Stimulated activated CD4-positive, alpha-beta T cell treated with anti-CD3 and anti-CD28 coated beads, Interleukin-15, amount 100 ng/mL, for 1 hour (primary cell): ENCODE measurements around the gene PLCB4.

Source experiments
- DNase-seq, 2 donors: peaks; one replicate each; pipeline ENCODE4 v3.0.0-alpha.2; 2020; ENCODE audit warnings: low read depth in 1 of 2, low spot score in 1 of 2

PLCB4 gene

GRCh38 chr20:9212735-9213134 is 143.8 kb downstream of the PLCB4 start:
- no peak for DNase-seq

- no peak for DNase-seq
Observed at GRCh38 chr20:9214685-9215084, 145.8 kb downstream of the PLCB4 start.

- DNase-seq: no peak
Observed at GRCh38 chr20:9215539-9215938, 146.7 kb downstream of the PLCB4 start.

GRCh38 chr20:9218531-9218961 is 149.7 kb downstream of the PLCB4 start:
- no peak for DNase-seq

GRCh38 chr20:9220874-9221547 is 152.1 kb downstream of the PLCB4 start:
- no peak for DNase-seq

GRCh38 chr20:9223296-9223695 is 154.4 kb downstream of the PLCB4 start:
- DNase-seq: no peak

- DNase-seq: no peak
Observed at GRCh38 chr20:9225879-9226278, 157.0 kb downstream of the PLCB4 start.

- DNase-seq: no peak
Observed at GRCh38 chr20:9227896-9228615, 159.2 kb downstream of the PLCB4 start.

- DNase-seq: no peak
Observed at GRCh38 chr20:9228774-9229450, 160.0 kb downstream of the PLCB4 start.

GRCh38 chr20:9230406-9230805 is 161.5 kb downstream of the PLCB4 start:
- DNase-seq: no peak

- DNase-seq: no peak
Observed at GRCh38 chr20:9233804-9234203, 164.9 kb downstream of the PLCB4 start.

GRCh38 chr20:9235518-9235917 is 166.6 kb downstream of the PLCB4 start:
- no peak for DNase-seq

GRCh38 chr20:9236458-9236857 is 167.6 kb downstream of the PLCB4 start:
- no peak for DNase-seq

GRCh38 chr20:9241232-9241692 is 172.4 kb downstream of the PLCB4 start:
- DNase-seq: no peak

- DNase-seq: no peak
Observed at GRCh38 chr20:9241721-9242427, 173.0 kb downstream of the PLCB4 start.

- DNase-seq: no peak
Observed at GRCh38 chr20:9243986-9244385, 175.1 kb downstream of the PLCB4 start.

GRCh38 chr20:9244811-9245210 is 175.9 kb downstream of the PLCB4 start:
- DNase-seq: no peak

- no peak for DNase-seq
Observed at GRCh38 chr20:9246731-9247130, 177.8 kb downstream of the PLCB4 start.

GRCh38 chr20:9250511-9250910 is 181.6 kb downstream of the PLCB4 start:
- no peak for DNase-seq

GRCh38 chr20:9253006-9253539 is 184.2 kb downstream of the PLCB4 start:
- no peak for DNase-seq

- no peak for DNase-seq
Observed at GRCh38 chr20:9255171-9255570, 186.3 kb downstream of the PLCB4 start.
